Transverse colon (tissue), 4 donors: Measurements from ENCODE around the gene POLRMT. TPM values are rescaled to one million over a fixed set of nuclear protein-coding genes. Genes with fewer than 3 reads are reported as not detected.

Experiments used
- DNase-seq: peaks from one replicate; pipeline ENCODE4 v3.0.0-alpha.2; 2019
- H3K27ac ChIP-seq, 4 donors: fragments of 200-600 bp; sonication (generic); 2 replicates each; pipeline ENCODE4 v1.5.1; 2016 to 2018; ENCODE audit warnings: inconsistent platforms in 4 of 4
- H3K27me3 ChIP-seq: fragments of 200-600 bp; sonication (generic); 2 replicates; pipeline ENCODE4 v1.5.1; 2017; ENCODE audit warnings: inconsistent platforms
- H3K36me3 ChIP-seq, 4 donors: fragments of 200-600 bp; sonication (generic); 2 replicates each; pipeline ENCODE4 v1.5.1; 2017 to 2019; ENCODE audit warnings: inconsistent platforms in 4 of 4
- H3K4me1 ChIP-seq, 4 donors: fragments of 200-600 bp; sonication (generic); 2 replicates each; pipeline ENCODE4 v1.5.1; 2017 to 2020; ENCODE audit warnings: inconsistent platforms in 4 of 4
- H3K4me3 ChIP-seq, 4 donors: fragments of 200-600 bp; sonication (generic); 1 replicate in 1 of 4; 2 replicates in 3 of 4; pipeline versions ENCODE4 v1.5.1 to v1.6.1; 2017 to 2019; ENCODE audit warnings: inconsistent platforms in 4 of 4
- H3K9me3 ChIP-seq, 2 donors: fragments of 200-600 bp; sonication (generic); 2 replicates each; pipeline ENCODE4 v1.5.1; 2017 to 2019; ENCODE audit warnings: inconsistent platforms in 2 of 2
- CTCF ChIP-seq, 5 experiments: fragments of 200-600 bp in 3 of 5; fragments of 450-650 bp in 2 of 5; sonication (generic) in 3 of 5; IDR thresholded peaks; 1 replicate in 2 of 5; 2 replicates in 3 of 5; pipeline ENCODE4 v1.5.1; 2016 to 2017; ENCODE audit warnings: antibody characterized with exemption in 5 of 5, inconsistent platforms in 3 of 5, mild to moderate bottlenecking in 2 of 5, moderate library complexity in 1 of 5
- EP300 ChIP-seq: sonication (generic); formaldehyde crosslinking; IDR thresholded peaks from one replicate; pipeline ENCODE4 v1.6.1; 2017; ENCODE audit warnings: antibody characterized with exemption, low read depth
- POLR2A ChIP-seq: fragments of 450-650 bp; IDR thresholded peaks from one replicate; pipeline ENCODE4 v1.6.1; 2016; ENCODE audit warnings: antibody characterized with exemption, mild to moderate bottlenecking, moderate library complexity
- POLR2AphosphoS5 ChIP-seq, 3 donors: sonication (generic); formaldehyde crosslinking; IDR thresholded peaks; one replicate each; pipeline ENCODE4 v1.6.1; 2016; ENCODE audit warnings: antibody characterized with exemption in 3 of 3
- WGBS, 2 donors: methylation state at CpG; one replicate each; pipeline ENCODE4 v1.1.5; 2018; ENCODE audit warnings: low coverage in 1 of 2; 5-methylcytosine and 5-hydroxymethylcytosine counted together
- in situ Hi-C, 4 donors: fragments of 200-750 bp; cut with MboI; loops; one replicate each; pipeline versions ENCODE4 v1.15.0 to v1.15.1; 2017; ENCODE audit warnings: low sequenced_read_pairs in 3 of 4, low pct_ligation_motif_present in 1 of 4, low pct_unique_long_range_greater_than_20kb in 1 of 4
- intact Hi-C: fragments of 100-400 bp; cut with DNase I; formaldehyde crosslinking; loops from one replicate; pipeline ENCODE4 v1.15.1; 2023; ENCODE audit warnings: low total_unique reads
- total RNA-seq, 4 donors: library from RNA; depleted of rRNA; stranded (reverse); fragments of >200 nt; gene quantifications; one replicate each; pipeline ENCODE4 v1.1.0, GENCODE V29; 2016

The POLRMT gene
- total RNA-seq, 4 donors from 2014 or later: 45.9 to 114 (median 63.9) TPM

- DNase-seq: no peak
- WGBS, 2 donors: 1 to 4% methylated on average over 6 to 14 of the region's 14 CpGs
- H3K36me3 ChIP-seq: no peaks in the 10 kb centered on the region
- peak overlapping the region; percentile 25 to 100 (median 98) for H3K4me3 ChIP-seq
- intact Hi-C loops (loop anchor here (5.0 kb wide), 1 partner anchor 39 kb away; the partner anchor contains the start of gene CDC34), in situ Hi-C loops (no loop called here)
- peaks cover 27 to 46% (median 43%) of the 10 kb centered on the region in 4 donors for H3K4me1 ChIP-seq
- no peaks in the 10 kb centered on the region for H3K9me3 ChIP-seq
- TF ChIP-seq EP300: no peak
- peak in 1 of 3 donors; percentile 12 for TF ChIP-seq POLR2AphosphoS5 (IDR thresholded peaks at IDR 0.05)
- peak overlapping the region; percentile 92 to 99 (median 96) for H3K27ac ChIP-seq
- no peaks in the 10 kb centered on the region for H3K27me3 ChIP-seq
Measured at GRCh38 chr19:571566-571974, 61.8 kb downstream of the POLRMT start.

- peak; percentile 68 for DNase-seq
- Histone ChIP-seq H3K4me3 (peak overlapping the region; percentile 25 to 100 (median 98)), H3K36me3 (no peaks in the 10 kb centered on the region), H3K9me3 (no peaks in the 10 kb centered on the region), H3K4me1 (peaks cover 25 to 42% (median 39%) of the 10 kb centered on the region in 4 donors), H3K27me3 (no peaks in the 10 kb centered on the region), H3K27ac (peak overlapping the region; percentile 92 to 99 (median 96))
- intact Hi-C loops: loop anchor here (5.0 kb wide), 1 partner anchor 39 kb away; the partner anchor contains the start of gene CDC34
- TF ChIP-seq EP300 (peak; percentile 35), CTCF (IDR thresholded peaks at IDR 0.05) (no peak), POLR2AphosphoS5 (IDR thresholded peaks at IDR 0.05) (peak in 2 of 3 donors; percentile 36 to 62), POLR2A (no peak)
- in situ Hi-C loops: no loop called here
- WGBS, 2 donors: 0 to 4% methylated on average over 9 to 39 of the region's 45 CpGs
Measured at GRCh38 chr19:570937-571565, 62.3 kb downstream of the POLRMT start.

DNA sequence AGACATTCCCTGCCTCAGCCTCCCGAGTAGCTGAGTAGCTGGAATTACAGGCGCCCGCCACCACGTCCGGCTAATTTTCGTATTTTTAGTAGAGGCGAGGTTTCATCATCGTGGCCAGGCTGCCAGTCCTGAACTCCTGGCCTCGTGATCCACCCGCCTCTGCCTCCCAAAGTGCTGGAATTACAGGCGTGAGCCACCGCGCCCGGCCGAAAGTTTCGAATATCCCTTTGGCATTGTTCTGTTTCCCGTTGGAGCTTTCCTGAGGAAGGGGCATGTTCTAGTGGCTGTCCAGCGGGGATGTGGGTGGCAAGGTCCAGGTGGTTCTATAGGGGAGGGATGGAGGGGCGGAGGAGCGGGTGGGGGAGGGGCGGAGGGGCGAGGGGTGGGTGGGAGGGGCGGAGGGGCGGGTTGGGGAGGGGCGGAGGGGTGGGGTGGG is 63.1 kb downstream of the POLRMT start:
- intact Hi-C loops: loop anchor here (5.0 kb wide), 1 partner anchor 38 kb away; the partner anchor contains the start of gene CDC34
- H3K4me1 ChIP-seq: peaks cover 18 to 34% (median 31%) of the 10 kb centered on the region in 4 donors

DNA sequence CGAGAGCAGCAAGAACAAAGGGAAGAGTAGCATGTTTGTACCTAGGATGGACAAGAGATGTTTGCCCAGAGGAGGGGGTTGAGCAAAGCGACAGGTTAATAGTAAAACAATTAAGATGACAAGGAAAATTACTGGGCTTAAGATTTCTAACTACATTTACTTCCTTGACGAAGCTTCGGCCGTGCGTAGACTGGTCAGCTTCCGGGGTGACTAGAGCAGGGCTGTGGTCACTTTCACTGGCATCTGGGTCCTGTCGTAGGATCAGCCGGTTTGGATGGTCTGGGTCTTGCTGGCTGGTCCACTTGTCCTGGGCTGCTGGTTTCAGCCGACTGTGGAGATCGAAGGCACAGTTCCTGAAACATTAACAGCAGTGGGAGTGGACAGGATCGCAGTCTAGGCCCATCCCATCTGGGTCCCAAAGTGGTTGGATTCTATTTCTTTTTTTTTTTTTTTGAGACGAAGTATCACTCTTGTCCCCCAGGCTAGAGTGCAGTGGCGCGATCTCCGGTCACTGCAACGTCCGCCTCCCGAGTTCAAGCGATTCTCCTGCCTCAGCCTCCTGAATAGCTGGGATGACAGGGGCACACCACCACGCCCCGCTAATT is 65.9 kb downstream of the POLRMT start:
- H3K4me3 ChIP-seq: no peak overlapping the region
- H3K36me3 ChIP-seq: no peaks in the 10 kb centered on the region
- no peaks in the 10 kb centered on the region for H3K9me3 ChIP-seq
- peaks cover 8 to 13% (median 10%) of the 10 kb centered on the region in 4 donors for H3K4me1 ChIP-seq
- no peak for DNase-seq
- in situ Hi-C loops (no loop called here), intact Hi-C loops (no loop called here)
- H3K27me3 ChIP-seq: no peaks in the 10 kb centered on the region
- H3K27ac ChIP-seq: peak overlapping the region; percentile 40 to 88 (median 81)
- WGBS, 2 donors: 76 to 88% methylated on average over 4 to 22 of the region's 22 CpGs
- no peak for TF ChIP-seq POLR2A
- TF ChIP-seq CTCF (IDR thresholded peaks at IDR 0.05): no peak
- TF ChIP-seq EP300: no peak
- no peak for TF ChIP-seq POLR2AphosphoS5 (IDR thresholded peaks at IDR 0.05)

More for the DNA sequence above, 63.1 kb downstream of the POLRMT start:
- Histone ChIP-seq H3K9me3 (no peaks in the 10 kb centered on the region), H3K27ac (peak overlapping the region; percentile 13 to 47 (median 29)), H3K27me3 (no peaks in the 10 kb centered on the region), H3K4me3 (no peak overlapping the region), H3K36me3 (no peaks in the 10 kb centered on the region)
- TF ChIP-seq POLR2AphosphoS5 (IDR thresholded peaks at IDR 0.05) (no peak), EP300 (no peak), POLR2A (no peak), CTCF (IDR thresholded peaks at IDR 0.05) (no peak)
- 40 to 71% methylated on average over 1 to 18 of the region's 25 CpGs for WGBS, 2 donors
- in situ Hi-C loops: no loop called here
- DNase-seq: peak; percentile 58

Other genes with a start within 250 kb of the POLRMT start
- under 1 TPM in 2 of 4 donors, not detected in 2; 0.55 to 0.79 TPM for gene C2CD4C, start 224.4 kb downstream of the POLRMT start, total RNA-seq
- gene SHC2, start 172.5 kb downstream of the POLRMT start, total RNA-seq: 10 to 100 TPM in 3 of 4 donors, 1 to 10 TPM in 1; 6.3 to 30.3 (median 11.1) TPM
- gene MADCAM1, start 137.1 kb downstream of the POLRMT start, total RNA-seq: 1 to 10 TPM in 3 of 4 donors, under 1 TPM in 1; 0.68 to 6.7 (median 2.9) TPM
- 100 to 1,000 TPM in 1 of 4 donors, 10 to 100 TPM in 3; 18.0 to 103 (median 43.8) TPM for gene TPGS1, start 126.0 kb downstream of the POLRMT start, total RNA-seq
- gene CDC34, start 101.8 kb downstream of the POLRMT start, total RNA-seq: 100 to 1,000 TPM in 3 of 4 donors, 10 to 100 TPM in 1; 72.0 to 116 (median 103) TPM
- 1 to 10 TPM in 2 of 4 donors, not detected in 2; 1.1 to 1.8 TPM for gene GZMM, start 89.5 kb downstream of the POLRMT start, total RNA-seq
- 1,000 to 10,000 TPM in 3 of 4 donors, 100 to 1,000 TPM in 1; 909 to 2,228 (median 1,224) TPM for gene BSG, start 60.9 kb downstream of the POLRMT start, total RNA-seq
- gene HCN2, start 43.7 kb downstream of the POLRMT start, total RNA-seq: under 1 TPM in 3 of 4 donors, not detected in 1; 0.14 to 1.00 (median 0.64) TPM
- not detected for gene FGF22, start 6.3 kb upstream of the POLRMT start, total RNA-seq
- 100 to 1,000 TPM in 2 of 4 donors, 10 to 100 TPM in 2; 88.6 to 148 (median 102) TPM for gene RNF126, start 29.7 kb upstream of the POLRMT start, total RNA-seq
- gene FSTL3, start 42.9 kb upstream of the POLRMT start, total RNA-seq: 10 to 100 TPM; 14.1 to 37.9 (median 31.2) TPM
- gene PRSS57, start 61.9 kb upstream of the POLRMT start, total RNA-seq: not detected
- 10 to 100 TPM; 14.1 to 99.3 (median 29.8) TPM for gene PALM, start 75.4 kb upstream of the POLRMT start, total RNA-seq
- gene MISP, start 117.6 kb upstream of the POLRMT start, total RNA-seq: 100 to 1,000 TPM; 197 to 501 (median 402) TPM
- gene PTBP1, start 163.9 kb upstream of the POLRMT start, total RNA-seq: 100 to 1,000 TPM; 145 to 258 (median 194) TPM
- gene PLPPR3, start 188.4 kb upstream of the POLRMT start, total RNA-seq: not detected
- gene AZU1, start 194.3 kb upstream of the POLRMT start, total RNA-seq: not detected
- gene PRTN3, start 207.5 kb upstream of the POLRMT start, total RNA-seq: not detected
- 1 to 10 TPM in 1 of 4 donors, under 1 TPM in 1, not detected in 2; 0.79 to 2.2 TPM for gene ELANE, start 218.8 kb upstream of the POLRMT start, total RNA-seq
- gene CFD, start 226.1 kb upstream of the POLRMT start, total RNA-seq: 100 to 1,000 TPM; 147 to 368 (median 208) TPM